Amygdala (tissue), 56 donors: Measurements from ENCODE around the gene SORL1.
"Not testable (repeated sequence)": the region's sequence is repeated elsewhere in the genome, so short reads cannot be mapped to it uniquely, and the experiment has no call there.

Experiments used
- DNase-seq, 56 donors: peaks; one replicate each; lab custom pipeline; 2025; lab: John Stamatoyannopoulos, UW

Gene SORL1

GRCh38 chr11:121554552-121554951 is 102.4 kb downstream of the SORL1 start:
- DNase-seq = no peak

GRCh38 chr11:121555121-121555520 is 103.0 kb downstream of the SORL1 start:
- no peak for DNase-seq

- no peak for DNase-seq
These were observed 104.8 kb downstream of the SORL1 start for GRCh38 chr11:121556937-121557336.

- no peak for DNase-seq
These were observed 105.2 kb downstream of the SORL1 start for GRCh38 chr11:121557348-121557747.

- no peak for DNase-seq
These were observed 107.6 kb downstream of the SORL1 start for GRCh38 chr11:121559606-121560200.

GRCh38 chr11:121560236-121560635 is 108.1 kb downstream of the SORL1 start:
- no peak for DNase-seq

- no peak for DNase-seq
These were observed 109.1 kb downstream of the SORL1 start for GRCh38 chr11:121561240-121561639.

GRCh38 chr11:121561716-121562115 is 109.6 kb downstream of the SORL1 start:
- DNase-seq = no peak

- DNase-seq = no peak
These were observed 110.9 kb downstream of the SORL1 start for GRCh38 chr11:121563003-121563402.

- DNase-seq = no peak
These were observed 112.0 kb downstream of the SORL1 start for GRCh38 chr11:121563900-121564822.

- DNase-seq = no peak
These were observed 113.0 kb downstream of the SORL1 start for GRCh38 chr11:121564948-121565684.

GRCh38 chr11:121566279-121567168 is 114.4 kb downstream of the SORL1 start:
- DNase-seq = peak in 14 of 56 donors; percentile 7 to 70 (median 25)

GRCh38 chr11:121567995-121568394 is 115.9 kb downstream of the SORL1 start:
- no peak for DNase-seq

GRCh38 chr11:121569332-121570299 is 117.5 kb downstream of the SORL1 start:
- not testable (repeated sequence) for DNase-seq

GRCh38 chr11:121570453-121570852 is 118.3 kb downstream of the SORL1 start:
- DNase-seq = no peak

- DNase-seq = no peak
These were observed 119.4 kb downstream of the SORL1 start for GRCh38 chr11:121571506-121571905.

- DNase-seq = peak in 49 of 56 donors; percentile 24 to 88 (median 59)
These were observed 120.5 kb downstream of the SORL1 start for GRCh38 chr11:121572571-121573059.

- DNase-seq = no peak
These were observed 122.7 kb downstream of the SORL1 start for GRCh38 chr11:121574801-121575200.
